Spleen (tissue), 11 donors: ENCODE data around the gene SLX4. TPM values are rescaled to one million over a fixed set of nuclear protein-coding genes. Genes with fewer than 3 reads are reported as not detected.

ENCODE experiments used
- DNase-seq: peaks from one replicate; pipeline ENCODE4 v3.0.0-alpha.2; 2020
- H3K27ac ChIP-seq, 8 donors: fragments of 200-600 bp; sonication (generic) in 7 of 8; 1 replicate in 4 of 8; 2 replicates in 4 of 8; pipeline versions ENCODE4 v1.5.0 to v1.8.0; 2016 to 2021; ENCODE audit warnings: inconsistent platforms in 4 of 8, mild to moderate bottlenecking in 4 of 8, moderate library complexity in 1 of 8
- H3K27me3 ChIP-seq, 7 donors: fragments of 200-600 bp; sonication (generic) in 6 of 7; replicated peaks in 1 of 7; 1 replicate in 4 of 7; 2 replicates in 3 of 7; pipeline versions ENCODE4 v1.5.0 to v1.8.0; 2016 to 2021; ENCODE audit warnings: inconsistent platforms in 3 of 7, mild to moderate bottlenecking in 1 of 7
- H3K36me3 ChIP-seq, 6 donors: fragments of 200-600 bp; sonication (generic) in 5 of 6; 1 replicate in 4 of 6; 2 replicates in 2 of 6; pipeline versions ENCODE4 v1.5.0 to v1.8.0; 2016 to 2021; ENCODE audit warnings: inconsistent platforms in 2 of 6
- H3K4me1 ChIP-seq, 6 donors: fragments of 200-600 bp; sonication (generic) in 5 of 6; 1 replicate in 3 of 6; 2 replicates in 3 of 6; pipeline versions ENCODE4 v1.5.0 to v1.8.0; 2016 to 2021; ENCODE audit warnings: inconsistent platforms in 3 of 6
- H3K4me3 ChIP-seq, 8 donors: fragments of 200-600 bp; sonication (generic) in 7 of 8; 1 replicate in 4 of 8; 2 replicates in 4 of 8; pipeline versions ENCODE4 v1.5.0 to v1.8.0; 2016 to 2021; ENCODE audit warnings: inconsistent platforms in 4 of 8, mild to moderate bottlenecking in 4 of 8, moderate library complexity in 2 of 8
- H3K9me3 ChIP-seq, 8 donors: fragments of 200-600 bp; sonication (generic) in 7 of 8; 1 replicate in 4 of 8; 2 replicates in 4 of 8; pipeline versions ENCODE4 v1.5.0 to v1.8.0; 2016 to 2021; ENCODE audit warnings: inconsistent platforms in 4 of 8
- CTCF ChIP-seq, 11 experiments: fragments of 200-600 bp in 7 of 11; fragments of 450-650 bp in 4 of 11; sonication (generic) in 4 of 11; IDR thresholded peaks in 8 of 11; conservative IDR thresholded peaks in 3 of 11; 1 replicate in 7 of 11; 2 replicates in 4 of 11; pipeline versions ENCODE4 v1.4.0 to v1.8.0; 2016 to 2021; ENCODE audit warnings: antibody characterized with exemption in 11 of 11, inconsistent platforms in 4 of 11, mild to moderate bottlenecking in 1 of 11
- POLR2A ChIP-seq, 3 donors: fragments of 450-650 bp; IDR thresholded peaks; one replicate each; pipeline ENCODE4 v1.5.1; 2017; ENCODE audit warnings: antibody characterized with exemption in 3 of 3, mild to moderate bottlenecking in 1 of 3
- POLR2AphosphoS5 ChIP-seq, 3 donors: sonication (generic); formaldehyde crosslinking; IDR thresholded peaks; one replicate each; pipeline ENCODE4 v1.5.1; 2017; ENCODE audit warnings: antibody characterized with exemption in 3 of 3
- WGBS, 5 donors: extraction: QIAGEN DNeasy Blood & Tissue Kit in 3 of 5; methylation state at CpG; one replicate each; pipeline versions ENCODE4 v1.1.5 to v1.1.7; 2013 to 2018; 5-methylcytosine and 5-hydroxymethylcytosine counted together
- intact Hi-C: fragments of 100-400 bp; cut with DNase I; formaldehyde crosslinking; loops from one replicate; pipeline ENCODE4 v1.15.0; 2023; ENCODE audit warnings: low total_unique reads
- polyA plus RNA-seq, 3 donors: library from polyadenylated mRNA; stranded (reverse); fragments of 200-250 nt; gene quantifications; one replicate each; pipeline ENCODE4 v1.2.1, GENCODE V29; 2013
- total RNA-seq, 7 donors: library from RNA; depleted of rRNA in 3 of 7; stranded (reverse); fragments of >200 nt in 3 of 7; fragmentation: NEBNext Ultra II Directional in 4 of 7; extraction: Animal tissue kit (Norgen Biotek cat#: 25700) in 4 of 7; gene quantifications; one replicate each; pipeline versions ENCODE4 v1.1.0 to v1.2.1, GENCODE V29; 2016 to 2021
- donor health status: healthy with polysubstance abuse.
- donor health status: DM: no; HTN: no; CAD: no; lungs with moderate emphysema.
- donor health status: DM: no; HTN: no; CAD: no.
- donor health status: Bipolar disorder and iron deficiency.
- donor health status: healthy.
- donor health status: DM: no; HTN: no; CAD: no.
- donor health status: DM: yes; HTN: yes; CAD: no.

Gene SLX4
- total and polyA plus RNA-seq, 10 donors, result 1.8 to 8.8 (median 7.0) TPM

DNA sequence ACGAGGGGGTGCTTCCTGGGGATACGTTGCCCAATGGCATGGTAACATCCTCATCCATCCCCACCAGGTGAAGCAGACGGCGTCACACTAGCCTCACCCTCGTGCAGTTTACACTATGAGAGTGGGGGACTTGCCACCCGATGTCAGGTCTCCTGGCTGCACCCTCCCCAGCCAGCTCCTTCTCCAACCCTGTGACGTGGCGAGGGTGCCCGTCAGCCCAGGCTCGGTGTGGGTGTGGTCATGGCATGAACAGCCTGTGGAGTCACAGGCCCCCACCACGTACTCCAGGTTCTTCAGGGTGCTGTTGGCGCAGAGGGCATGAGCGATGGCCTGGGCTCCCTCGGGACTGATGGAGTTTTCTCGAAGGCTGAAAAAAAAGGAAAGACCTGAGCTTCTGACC, 62.5 kb downstream of the SLX4 start:
- 81 to 89% (median 83%) methylated on average over 11 to 15 of the region's 15 CpGs for WGBS, 5 donors
- Histone ChIP-seq H3K27me3 (no peaks in the 10 kb centered on the region), H3K36me3 (peaks cover 0 to 80% (median 49%) of the 10 kb centered on the region in 6 donors), H3K9me3 (no peaks in the 10 kb centered on the region), H3K4me1 (peaks cover 0 to 31% (median 11%) of the 10 kb centered on the region in 6 donors), H3K4me3 (no peak overlapping the region), H3K27ac (peak overlapping the region in 1 of 8 donors; percentile 62)
- DNase-seq, result no peak
- TF ChIP-seq POLR2A (IDR thresholded peaks at IDR 0.05) (no peak), POLR2AphosphoS5 (IDR thresholded peaks at IDR 0.05) (no peak), CTCF (IDR thresholded peaks at IDR 0.05 in 8 of 11, conservative IDR thresholded peaks at IDR 0.05 in 3 of 11) (no peak)
- intact Hi-C loops, result no loop called here

GRCh38 chr16:3548445-3548844, 63.0 kb downstream of the SLX4 start:
- peak overlapping the region in 1 of 8 donors; percentile 62 for H3K27ac ChIP-seq
- intact Hi-C loops, result no loop called here
- no peak for TF ChIP-seq POLR2A (IDR thresholded peaks at IDR 0.05)
- TF ChIP-seq POLR2AphosphoS5 (IDR thresholded peaks at IDR 0.05), result peak in 2 of 3 donors; percentile 34 to 57
- H3K9me3 ChIP-seq, result no peaks in the 10 kb centered on the region
- H3K27me3 ChIP-seq, result no peaks in the 10 kb centered on the region
- H3K4me1 ChIP-seq, result peaks cover 0 to 31% (median 11%) of the 10 kb centered on the region in 6 donors
- peak; percentile 86 for DNase-seq
- peaks cover 0 to 80% (median 46%) of the 10 kb centered on the region in 6 donors for H3K36me3 ChIP-seq
- H3K4me3 ChIP-seq, result no peak overlapping the region
- 46 to 77% (median 68%) methylated on average over 7 to 10 of the region's 10 CpGs for WGBS, 5 donors

GRCh38 chr16:3546986-3547682, 64.3 kb downstream of the SLX4 start:
- DNase-seq, result no peak
- Histone ChIP-seq H3K27ac (no peak overlapping the region), H3K9me3 (no peaks in the 10 kb centered on the region), H3K36me3 (peaks cover 0 to 80% (median 43%) of the 10 kb centered on the region in 6 donors), H3K27me3 (no peaks in the 10 kb centered on the region), H3K4me3 (no peak overlapping the region), H3K4me1 (peaks cover 0 to 31% (median 11%) of the 10 kb centered on the region in 6 donors)
- WGBS, 5 donors, result 80 to 87% (median 82%) methylated on average over 15 of the region's 15 CpGs
- intact Hi-C loops, result no loop called here
- TF ChIP-seq CTCF (IDR thresholded peaks at IDR 0.05 in 8 of 11, conservative IDR thresholded peaks at IDR 0.05 in 3 of 11) (no peak), POLR2AphosphoS5 (IDR thresholded peaks at IDR 0.05) (no peak), POLR2A (IDR thresholded peaks at IDR 0.05) (no peak)

GRCh38 chr16:3542601-3543373, 68.6 kb downstream of the SLX4 start:
- H3K9me3 ChIP-seq, result no peaks in the 10 kb centered on the region
- H3K27ac ChIP-seq, result no peak overlapping the region
- peaks cover 0 to 76% (median 41%) of the 10 kb centered on the region in 6 donors for H3K36me3 ChIP-seq
- no peak for TF ChIP-seq CTCF (IDR thresholded peaks at IDR 0.05 in 8 of 11, conservative IDR thresholded peaks at IDR 0.05 in 3 of 11)
- TF ChIP-seq POLR2AphosphoS5 (IDR thresholded peaks at IDR 0.05), result peak in 2 of 3 donors; percentile 4 to 30
- DNase-seq, result no peak
- no peak overlapping the region for H3K4me3 ChIP-seq
- WGBS, 5 donors, result 76 to 86% (median 81%) methylated on average over 6 of the region's 6 CpGs
- H3K27me3 ChIP-seq, result no peaks in the 10 kb centered on the region
- intact Hi-C loops, result no loop called here
- peaks cover 0 to 15% (median under 1%) of the 10 kb centered on the region in 6 donors for H3K4me1 ChIP-seq
